Activated CD4-positive, alpha-beta memory T cell treated with anti-CD3 and anti-CD28 coated beads for 36 hours (primary cell): Measurements from ENCODE around the gene CCS. TPM values are rescaled to one million over a fixed set of nuclear protein-coding genes. Genes with fewer than 3 reads are reported as not detected.

Source experiments
- CTCF ChIA-PET: fragments of 350-600 bp; sonication (Branson Sonifier 250); formaldehyde crosslinking; loops from one replicate; lab custom pipeline; 2021; ENCODE audit warnings: antibody characterized with exemption, inconsistent platforms; lab: Charles Lee
- POLR2A ChIA-PET: fragments of 350-600 bp; sonication (Branson Sonifier 250); formaldehyde crosslinking; loops from one replicate; lab custom pipeline; 2021; ENCODE audit warnings: antibody characterized with exemption; lab: Charles Lee
- DNase-seq: peaks from one replicate; pipeline ENCODE4 v3.0.0-alpha.2; 2020
- H3K27ac Mint-ChIP-seq: one replicate; pipeline ENCODE4 v1.8.0; 2021; ENCODE audit warnings: mixed read lengths
- H3K27me3 Mint-ChIP-seq: one replicate; pipeline ENCODE4 v1.8.0; 2021; ENCODE audit warnings: mixed read lengths
- H3K36me3 Mint-ChIP-seq: one replicate; pipeline ENCODE4 v1.8.0; 2021; ENCODE audit warnings: mixed read lengths
- H3K4me1 Mint-ChIP-seq: one replicate; pipeline ENCODE4 v1.8.0; 2021; ENCODE audit warnings: low read depth, mixed read lengths
- H3K4me3 Mint-ChIP-seq: one replicate; pipeline ENCODE4 v1.8.0; 2021; ENCODE audit warnings: mild to moderate bottlenecking, mixed read lengths
- H3K9me3 Mint-ChIP-seq: one replicate; pipeline ENCODE4 v1.8.0; 2021; ENCODE audit warnings: mixed read lengths
- intact Hi-C: fragments of 100-400 bp; cut with micrococcal nuclease; formaldehyde crosslinking; loops from one replicate; pipeline ENCODE4 v1.15.1; 2023
- total RNA-seq, 2 experiments: library from RNA; stranded (reverse); gene quantifications; one replicate each; pipeline ENCODE4 v1.2.3, GENCODE V29; 2021

The CCS gene
- total RNA-seq, 2 experiments from 2014 or later = 24.2 to 26.9 TPM

GRCh38 chr11:66651016-66651415, 58.0 kb downstream of the CCS start:
- H3K4me3 Mint-ChIP-seq = no peak overlapping the region
- H3K27me3 Mint-ChIP-seq = no peaks in the 10 kb centered on the region
- intact Hi-C loops = no loop called here
- peak overlapping the region; percentile 33 for H3K27ac Mint-ChIP-seq
- peaks cover 55% of the 10 kb centered on the region for H3K4me1 Mint-ChIP-seq
- POLR2A ChIA-PET = interaction anchor here (0.6 to 3.3 kb wide), 3 partner anchors 12 to 171 kb away, joined by 3 to 28 read pairs (median 4); partner anchors contain the start of genes DPP3 and RBM4
- H3K9me3 Mint-ChIP-seq = no peaks in the 10 kb centered on the region
- CTCF ChIA-PET = interaction anchor here (3.2 kb wide), 1 partner anchor 28 kb away, joined by 12 read pairs; no protein-coding TSS in a partner anchor
- DNase-seq = no peak
- peaks cover 44% of the 10 kb centered on the region for H3K36me3 Mint-ChIP-seq

- DNase-seq = no peak
- intact Hi-C loops = no loop called here
- Mint-ChIP-seq H3K27me3 (no peaks in the 10 kb centered on the region), H3K4me1 (peaks cover 39% of the 10 kb centered on the region), H3K4me3 (no peak overlapping the region), H3K9me3 (no peaks in the 10 kb centered on the region), H3K27ac (peak overlapping the region; percentile 33), H3K36me3 (peaks cover 31% of the 10 kb centered on the region)
- ChIA-PET CTCF (interaction anchor here (1.0 kb wide), 1 partner anchor 73 kb away, joined by 4 read pairs; no protein-coding TSS in a partner anchor), POLR2A (interaction anchor here (0.7 to 2.0 kb wide), 4 partner anchors 11 to 25 kb away, joined by 3 to 10 read pairs (median 4); partner anchors contain the start of genes RBM4 and RBM4B)
Measured at GRCh38 chr11:66652651-66653050, 59.7 kb downstream of the CCS start.

- H3K27ac Mint-ChIP-seq = peak overlapping the region; percentile 33
- DNase-seq = peak; percentile 16
- peaks cover 37% of the 10 kb centered on the region for H3K4me1 Mint-ChIP-seq
- H3K36me3 Mint-ChIP-seq = peaks cover 30% of the 10 kb centered on the region
- no peak overlapping the region for H3K4me3 Mint-ChIP-seq
- H3K27me3 Mint-ChIP-seq = no peaks in the 10 kb centered on the region
- intact Hi-C loops = no loop called here
- ChIA-PET POLR2A (interaction anchor here (0.7 to 2.0 kb wide), 5 partner anchors 11 to 215 kb away, joined by 3 to 10 read pairs (median 3); partner anchors contain the start of genes MRPL11, RBM4 and RBM4B), CTCF (interaction anchor here (1.0 kb wide), 1 partner anchor 74 kb away, joined by 4 read pairs; no protein-coding TSS in a partner anchor)
- H3K9me3 Mint-ChIP-seq = no peaks in the 10 kb centered on the region
Measured at GRCh38 chr11:66653123-66653522, 60.1 kb downstream of the CCS start.

Other genes starting within 250 kb of the CCS start
- 10 to 100 TPM; 29.3 to 31.2 TPM for gene BRMS1, start 248.1 kb upstream of the CCS start, total RNA-seq
- 1 to 10 TPM; 8.2 to 8.3 TPM for gene B4GAT1, start 245.6 kb upstream of the CCS start, total RNA-seq
- gene SLC29A2, start 221.4 kb upstream of the CCS start, total RNA-seq = 10 to 100 TPM; 10.3 to 10.6 TPM
- gene NPAS4, start 172.2 kb upstream of the CCS start, total RNA-seq = not detected
- gene MRPL11, start 154.3 kb upstream of the CCS start, total RNA-seq = 100 to 1,000 TPM; 104 to 106 TPM
- gene PELI3, start 126.3 kb upstream of the CCS start, total RNA-seq = 1 to 10 TPM; 7.0 to 8.5 TPM
- gene DPP3, start 112.8 kb upstream of the CCS start, total RNA-seq = 10 to 100 TPM; 76.1 to 89.7 TPM
- gene BBS1, start 82.5 kb upstream of the CCS start, total RNA-seq = 10 to 100 TPM; 11.1 to 13.2 TPM
- gene ZDHHC24, start 47.1 kb upstream of the CCS start, total RNA-seq = 10 to 100 TPM; 13.5 to 14.9 TPM
- under 1 TPM; 0.15 to 0.24 TPM for gene ACTN3, start 46.3 kb upstream of the CCS start, total RNA-seq
- 1 to 10 TPM; 1.4 to 1.5 TPM for gene CTSF, start 24.6 kb upstream of the CCS start, total RNA-seq
- gene CCDC87, start 122 bp upstream of the CCS start, total RNA-seq = under 1 TPM; 0.12 to 0.24 TPM
- gene RBM14, start 23.4 kb downstream of the CCS start, total RNA-seq = 100 to 1,000 TPM; 114 to 121 TPM
- gene RBM4, start 45.5 kb downstream of the CCS start, total RNA-seq = 10 to 100 TPM; 87.0 to 94.0 TPM
- gene RBM4B, start 84.7 kb downstream of the CCS start, total RNA-seq = 10 to 100 TPM; 10.9 to 11.7 TPM
- gene SPTBN2, start 136.0 kb downstream of the CCS start, total RNA-seq = 1 to 10 TPM; 1.3 to 1.5 TPM